ENCODE results near the gene KRTAP10-4.

KRTAP10-4 gene

DNA sequence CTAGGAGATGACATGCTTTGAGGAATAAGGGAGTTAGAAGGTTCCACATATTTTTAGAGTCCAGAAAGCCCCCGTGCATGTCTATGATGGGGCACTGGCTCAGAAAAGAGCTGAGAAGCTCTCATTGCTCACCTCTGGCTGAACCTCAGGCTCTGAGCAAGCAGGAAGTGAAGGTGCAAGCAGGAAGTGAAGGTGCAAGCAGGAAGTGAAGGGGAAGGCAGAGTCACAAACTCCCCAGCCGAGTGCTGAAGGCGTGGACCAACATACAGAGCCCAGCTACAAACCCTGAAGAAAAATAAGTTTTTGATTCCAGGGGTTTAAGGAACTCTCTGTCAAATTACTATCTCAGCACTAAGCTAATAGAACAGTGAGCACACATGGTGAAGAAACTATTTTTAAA lies 45.4 kb downstream of the KRTAP10-4 start:
- DNase-seq (ENCODE audit: low read depth): no peak

DNA sequence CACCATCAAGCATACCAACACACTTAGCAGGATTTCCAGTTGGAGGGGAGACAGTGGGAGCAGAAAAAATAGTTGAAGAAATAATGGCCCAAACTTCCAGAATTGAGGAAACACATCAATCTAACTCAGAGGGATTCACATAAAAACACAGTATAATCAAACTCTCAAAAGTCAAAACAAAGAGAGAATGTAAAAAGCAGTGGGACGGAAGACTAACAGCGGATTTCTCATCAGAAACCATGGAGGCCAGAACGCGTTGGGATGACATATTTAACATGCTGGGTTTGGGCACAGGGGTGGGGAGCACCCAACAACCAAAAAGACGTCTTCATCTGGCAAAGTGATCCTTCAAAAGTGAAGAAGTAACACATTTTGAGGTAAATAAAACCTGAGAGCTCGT lies 46.4 kb downstream of the KRTAP10-4 start:
- no peak for DNase-seq (ENCODE audit: low read depth)

DNA sequence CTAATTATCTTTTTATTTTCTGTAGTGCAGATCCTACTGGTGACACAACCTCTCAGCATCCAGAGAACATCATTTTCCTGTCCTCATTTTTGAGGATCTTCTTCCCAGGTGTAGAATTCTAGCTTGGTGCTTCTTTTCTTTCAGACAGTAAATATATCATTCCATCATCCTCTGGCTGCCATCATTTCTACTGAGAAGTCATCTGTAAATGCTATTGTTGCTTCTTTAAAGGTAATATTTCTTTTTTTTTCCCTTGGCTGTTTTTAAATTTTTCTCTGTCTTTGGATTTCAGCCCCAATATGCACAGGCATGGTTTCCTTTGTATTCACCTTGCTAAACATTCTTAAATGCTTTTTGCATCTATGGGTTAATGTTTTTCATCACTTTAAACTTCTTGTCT lies 50.0 kb downstream of the KRTAP10-4 start:
- DNase-seq (ENCODE audit: low read depth): no peak
